ENCODE results near the gene PSMC6.

- TF ChIP-seq, protein P1, sequence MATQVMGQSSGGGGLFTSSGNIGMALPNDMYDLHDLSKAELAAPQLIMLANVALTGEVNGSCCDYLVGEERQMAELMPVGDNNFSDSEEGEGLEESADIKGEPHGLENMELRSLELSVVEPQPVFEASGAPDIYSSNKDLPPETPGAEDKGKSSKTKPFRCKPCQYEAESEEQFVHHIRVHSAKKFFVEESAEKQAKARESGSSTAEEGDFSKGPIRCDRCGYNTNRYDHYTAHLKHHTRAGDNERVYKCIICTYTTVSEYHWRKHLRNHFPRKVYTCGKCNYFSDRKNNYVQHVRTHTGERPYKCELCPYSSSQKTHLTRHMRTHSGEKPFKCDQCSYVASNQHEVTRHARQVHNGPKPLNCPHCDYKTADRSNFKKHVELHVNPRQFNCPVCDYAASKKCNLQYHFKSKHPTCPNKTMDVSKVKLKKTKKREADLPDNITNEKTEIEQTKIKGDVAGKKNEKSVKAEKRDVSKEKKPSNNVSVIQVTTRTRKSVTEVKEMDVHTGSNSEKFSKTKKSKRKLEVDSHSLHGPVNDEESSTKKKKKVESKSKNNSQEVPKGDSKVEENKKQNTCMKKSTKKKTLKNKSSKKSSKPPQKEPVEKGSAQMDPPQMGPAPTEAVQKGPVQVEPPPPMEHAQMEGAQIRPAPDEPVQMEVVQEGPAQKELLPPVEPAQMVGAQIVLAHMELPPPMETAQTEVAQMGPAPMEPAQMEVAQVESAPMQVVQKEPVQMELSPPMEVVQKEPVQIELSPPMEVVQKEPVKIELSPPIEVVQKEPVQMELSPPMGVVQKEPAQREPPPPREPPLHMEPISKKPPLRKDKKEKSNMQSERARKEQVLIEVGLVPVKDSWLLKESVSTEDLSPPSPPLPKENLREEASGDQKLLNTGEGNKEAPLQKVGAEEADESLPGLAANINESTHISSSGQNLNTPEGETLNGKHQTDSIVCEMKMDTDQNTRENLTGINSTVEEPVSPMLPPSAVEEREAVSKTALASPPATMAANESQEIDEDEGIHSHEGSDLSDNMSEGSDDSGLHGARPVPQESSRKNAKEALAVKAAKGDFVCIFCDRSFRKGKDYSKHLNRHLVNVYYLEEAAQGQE (tag by site-specific recombination; IDR thresholded peaks at IDR 0.05): no peak
- TF ChIP-seq GLI4 (tag by site-specific recombination; IDR thresholded peaks at IDR 0.05) (no peak), ZNF510 (tag by site-specific recombination; IDR thresholded peaks at IDR 0.05; ENCODE audit: insufficient replicate concordance) (no peak), KLF16 (tag by site-specific recombination; IDR thresholded peaks at IDR 0.05) (no peak), GLIS1 (tag by site-specific recombination; IDR thresholded peaks at IDR 0.05) (no peak), ZNF138 (tag by site-specific recombination; IDR thresholded peaks at IDR 0.05; ENCODE audit: borderline replicate concordance) (no peak), ZNF335 (tag by site-specific recombination; conservative IDR thresholded peaks at IDR 0.05) (no peak), ZNF146 (tag by site-specific recombination; IDR thresholded peaks at IDR 0.05) (no peak), YY1 (tag by site-specific recombination; IDR thresholded peaks at IDR 0.05) (no peak)
- TF ChIP-seq, protein P2, sequence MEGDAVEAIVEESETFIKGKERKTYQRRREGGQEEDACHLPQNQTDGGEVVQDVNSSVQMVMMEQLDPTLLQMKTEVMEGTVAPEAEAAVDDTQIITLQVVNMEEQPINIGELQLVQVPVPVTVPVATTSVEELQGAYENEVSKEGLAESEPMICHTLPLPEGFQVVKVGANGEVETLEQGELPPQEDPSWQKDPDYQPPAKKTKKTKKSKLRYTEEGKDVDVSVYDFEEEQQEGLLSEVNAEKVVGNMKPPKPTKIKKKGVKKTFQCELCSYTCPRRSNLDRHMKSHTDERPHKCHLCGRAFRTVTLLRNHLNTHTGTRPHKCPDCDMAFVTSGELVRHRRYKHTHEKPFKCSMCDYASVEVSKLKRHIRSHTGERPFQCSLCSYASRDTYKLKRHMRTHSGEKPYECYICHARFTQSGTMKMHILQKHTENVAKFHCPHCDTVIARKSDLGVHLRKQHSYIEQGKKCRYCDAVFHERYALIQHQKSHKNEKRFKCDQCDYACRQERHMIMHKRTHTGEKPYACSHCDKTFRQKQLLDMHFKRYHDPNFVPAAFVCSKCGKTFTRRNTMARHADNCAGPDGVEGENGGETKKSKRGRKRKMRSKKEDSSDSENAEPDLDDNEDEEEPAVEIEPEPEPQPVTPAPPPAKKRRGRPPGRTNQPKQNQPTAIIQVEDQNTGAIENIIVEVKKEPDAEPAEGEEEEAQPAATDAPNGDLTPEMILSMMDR (tag by site-specific recombination; IDR thresholded peaks at IDR 0.05): no peak
- TF ChIP-seq, protein P3, sequence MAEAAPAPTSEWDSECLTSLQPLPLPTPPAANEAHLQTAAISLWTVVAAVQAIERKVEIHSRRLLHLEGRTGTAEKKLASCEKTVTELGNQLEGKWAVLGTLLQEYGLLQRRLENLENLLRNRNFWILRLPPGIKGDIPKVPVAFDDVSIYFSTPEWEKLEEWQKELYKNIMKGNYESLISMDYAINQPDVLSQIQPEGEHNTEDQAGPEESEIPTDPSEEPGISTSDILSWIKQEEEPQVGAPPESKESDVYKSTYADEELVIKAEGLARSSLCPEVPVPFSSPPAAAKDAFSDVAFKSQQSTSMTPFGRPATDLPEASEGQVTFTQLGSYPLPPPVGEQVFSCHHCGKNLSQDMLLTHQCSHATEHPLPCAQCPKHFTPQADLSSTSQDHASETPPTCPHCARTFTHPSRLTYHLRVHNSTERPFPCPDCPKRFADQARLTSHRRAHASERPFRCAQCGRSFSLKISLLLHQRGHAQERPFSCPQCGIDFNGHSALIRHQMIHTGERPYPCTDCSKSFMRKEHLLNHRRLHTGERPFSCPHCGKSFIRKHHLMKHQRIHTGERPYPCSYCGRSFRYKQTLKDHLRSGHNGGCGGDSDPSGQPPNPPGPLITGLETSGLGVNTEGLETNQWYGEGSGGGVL (tag by site-specific recombination; IDR thresholded peaks at IDR 0.05): no peak
- TF ChIP-seq, protein P4, sequence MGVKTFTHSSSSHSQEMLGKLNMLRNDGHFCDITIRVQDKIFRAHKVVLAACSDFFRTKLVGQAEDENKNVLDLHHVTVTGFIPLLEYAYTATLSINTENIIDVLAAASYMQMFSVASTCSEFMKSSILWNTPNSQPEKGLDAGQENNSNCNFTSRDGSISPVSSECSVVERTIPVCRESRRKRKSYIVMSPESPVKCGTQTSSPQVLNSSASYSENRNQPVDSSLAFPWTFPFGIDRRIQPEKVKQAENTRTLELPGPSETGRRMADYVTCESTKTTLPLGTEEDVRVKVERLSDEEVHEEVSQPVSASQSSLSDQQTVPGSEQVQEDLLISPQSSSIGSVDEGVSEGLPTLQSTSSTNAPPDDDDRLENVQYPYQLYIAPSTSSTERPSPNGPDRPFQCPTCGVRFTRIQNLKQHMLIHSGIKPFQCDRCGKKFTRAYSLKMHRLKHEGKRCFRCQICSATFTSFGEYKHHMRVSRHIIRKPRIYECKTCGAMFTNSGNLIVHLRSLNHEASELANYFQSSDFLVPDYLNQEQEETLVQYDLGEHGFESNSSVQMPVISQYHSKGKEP (tag by site-specific recombination; IDR thresholded peaks at IDR 0.05): no peak
Measured at GRCh38 chr14:52748647-52749292, 41.8 kb downstream of the PSMC6 start.

Data from HEK293 (cell line).